Stimulated activated memory B cell treated with anti-CD40 and anti-IgM and Interleukin-4, amounts not matched to agents 10 μg/mL and 1 μg/mL and 100 μg/mL, for 72 hours (primary cell): ENCODE measurements around the gene SARNP.

Experiments
- ATAC-seq: fragments of 150-1000 bp; cut with Tn5 transposase; 2 replicates; pipeline ENCODE4 v1.10.0; 2021
- H3K27ac Mint-ChIP-seq: one replicate; pipeline ENCODE4 v1.8.0; 2022; ENCODE audit warnings: mild to moderate bottlenecking, mixed read lengths
- H3K27me3 Mint-ChIP-seq: one replicate; pipeline ENCODE4 v1.8.0; 2022; ENCODE audit warnings: mixed read lengths
- H3K36me3 Mint-ChIP-seq: one replicate; pipeline ENCODE4 v1.8.0; 2022; ENCODE audit warnings: mixed read lengths
- H3K4me1 Mint-ChIP-seq: one replicate; pipeline ENCODE4 v1.8.0; 2022; ENCODE audit warnings: mixed read lengths
- H3K4me3 Mint-ChIP-seq: one replicate; pipeline ENCODE4 v1.8.0; 2022; ENCODE audit warnings: mild to moderate bottlenecking, moderate library complexity, mixed read lengths
- H3K9me3 Mint-ChIP-seq: one replicate; pipeline ENCODE4 v1.8.0; 2022; ENCODE audit warnings: mixed read lengths

The SARNP gene

DNA sequence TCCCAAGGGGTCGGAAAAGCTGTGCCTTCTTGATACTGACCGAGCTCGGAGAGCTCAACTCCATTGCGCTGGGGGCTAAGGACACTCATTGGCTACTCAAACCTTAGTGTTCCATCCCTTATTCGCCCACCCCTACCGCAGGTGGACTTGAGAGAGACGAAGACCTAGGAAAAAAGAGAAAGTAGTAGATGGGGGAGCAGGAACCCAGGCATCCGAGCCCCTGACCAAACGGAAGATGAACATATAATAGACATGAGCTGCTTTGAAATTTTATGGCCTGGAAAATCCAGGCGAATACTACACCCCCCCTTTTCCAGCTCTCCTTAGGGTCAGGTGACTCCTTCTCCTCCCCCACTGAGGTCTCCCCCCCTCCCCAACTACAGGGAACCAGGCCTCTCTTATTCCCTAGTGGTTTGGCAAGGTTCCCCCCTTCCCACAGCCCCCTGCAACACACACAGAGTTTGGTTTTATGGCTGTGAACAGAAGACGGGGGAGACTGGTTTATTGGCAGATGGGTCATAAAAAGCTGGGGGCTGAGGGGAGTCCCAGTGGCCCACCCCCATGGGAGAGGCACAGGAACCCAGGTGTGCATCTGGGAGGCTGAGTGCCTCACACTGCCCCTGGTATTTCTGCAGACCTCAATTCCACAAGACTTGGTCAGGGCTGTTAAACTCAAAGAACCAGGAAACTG is 73.0 kb downstream of the SARNP start:
- H3K27ac Mint-ChIP-seq: peak overlapping the region; percentile 51
- H3K9me3 Mint-ChIP-seq: no peaks in the 10 kb centered on the region

DNA sequence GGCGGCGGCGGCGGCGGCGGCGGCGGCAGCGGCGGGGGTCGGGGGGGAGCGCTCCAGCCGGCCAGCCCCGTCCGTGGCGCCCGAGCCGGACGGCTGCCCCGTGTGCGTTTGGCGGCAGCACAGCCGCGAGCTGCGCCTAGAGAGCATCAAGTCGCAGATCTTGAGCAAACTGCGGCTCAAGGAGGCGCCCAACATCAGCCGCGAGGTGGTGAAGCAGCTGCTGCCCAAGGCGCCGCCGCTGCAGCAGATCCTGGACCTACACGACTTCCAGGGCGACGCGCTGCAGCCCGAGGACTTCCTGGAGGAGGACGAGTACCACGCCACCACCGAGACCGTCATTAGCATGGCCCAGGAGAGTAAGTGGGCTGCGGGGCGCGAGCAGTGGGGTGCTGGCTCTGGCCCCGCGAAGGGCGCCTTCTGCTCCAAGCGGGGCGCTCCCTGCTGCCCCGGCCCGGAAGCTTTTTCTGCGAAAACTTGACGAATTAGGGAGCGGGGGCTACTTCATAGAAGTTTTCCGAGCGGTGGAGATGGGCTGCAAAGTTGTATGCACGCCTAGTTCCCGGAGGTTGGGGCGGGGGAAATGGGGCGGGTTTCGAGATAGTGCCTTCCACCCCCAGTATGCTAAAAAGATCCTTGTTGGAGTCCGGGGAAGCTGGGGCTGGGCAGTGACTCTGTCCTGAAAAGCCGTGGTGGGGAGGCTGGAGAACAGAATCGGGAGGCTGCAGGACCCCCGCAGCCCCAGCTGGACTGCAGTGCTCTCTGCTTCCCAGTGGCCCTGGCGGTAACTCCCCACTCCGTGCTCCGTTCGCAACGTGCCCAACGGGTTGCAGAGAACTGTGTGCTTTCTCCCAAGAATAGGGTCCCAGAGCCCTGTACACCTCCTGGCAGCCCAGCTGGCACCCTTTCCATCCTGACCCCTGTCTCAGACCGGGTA is 73.9 kb downstream of the SARNP start:
- ATAC-seq: peak; percentile 61
- Mint-ChIP-seq H3K27me3 (no peaks in the 10 kb centered on the region), H3K9me3 (no peaks in the 10 kb centered on the region), H3K27ac (peak overlapping the region; percentile 51), H3K4me1 (peaks cover 57% of the 10 kb centered on the region), H3K4me3 (peak overlapping the region; percentile 84), H3K36me3 (peaks cover 5% of the 10 kb centered on the region)

More for the DNA sequence above, 73.0 kb downstream of the SARNP start:
- Mint-ChIP-seq H3K27me3 (no peaks in the 10 kb centered on the region), H3K4me3 (peak overlapping the region; percentile 84), H3K36me3 (peaks cover 10% of the 10 kb centered on the region), H3K4me1 (peaks cover 57% of the 10 kb centered on the region)
- no peak for ATAC-seq

DNA sequence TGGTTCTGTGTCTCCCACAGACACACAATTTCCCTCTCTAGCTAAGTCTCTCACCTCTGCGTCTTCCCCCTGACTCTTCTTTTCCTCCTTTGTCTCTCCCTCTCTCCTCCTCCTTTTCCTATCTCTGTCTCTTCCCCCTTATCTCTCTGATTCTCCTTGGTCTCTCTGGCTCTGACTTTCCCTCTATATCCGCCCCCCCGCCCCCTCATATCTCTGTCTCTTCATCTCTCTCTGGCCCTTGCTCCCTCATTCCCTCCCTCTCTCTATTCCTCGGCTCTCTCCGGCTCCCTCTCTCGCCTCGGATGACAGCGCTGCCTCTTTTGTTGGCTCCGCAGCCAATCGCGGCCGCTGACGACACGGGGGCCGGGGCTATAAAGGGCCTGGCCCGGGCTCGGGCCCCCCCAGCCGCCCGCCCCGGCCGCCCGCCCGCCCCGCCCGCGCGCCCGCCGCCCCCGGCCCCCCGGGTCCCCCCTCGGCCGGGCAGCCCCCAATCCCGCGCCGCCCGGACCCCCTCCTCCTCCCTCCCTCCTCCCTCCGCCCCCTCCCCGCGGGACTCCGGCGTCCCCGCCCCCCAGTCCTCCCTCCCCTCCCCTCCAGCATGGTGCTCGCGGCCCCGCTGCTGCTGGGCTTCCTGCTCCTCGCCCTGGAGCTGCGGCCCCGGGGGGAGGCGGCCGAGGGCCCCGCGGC is 74.7 kb downstream of the SARNP start, which contains the start of gene GDF11:
TSS of gene GDF11 (plus strand) at position 404 of the 687 bp plus-strand sequence. CDS start at position 599, 195 bp downstream.
- Mint-ChIP-seq H3K36me3 (peaks cover 1% of the 10 kb centered on the region), H3K4me3 (peak within 1 kb of the TSS; percentile 84), H3K27ac (peak within 1 kb of the TSS; percentile 78), H3K27me3 (no peaks in the 10 kb centered on the region), H3K4me1 (peaks cover 60% of the 10 kb centered on the region), H3K9me3 (no peaks in the 10 kb centered on the region)
- ATAC-seq: peak; percentile 69

DNA sequence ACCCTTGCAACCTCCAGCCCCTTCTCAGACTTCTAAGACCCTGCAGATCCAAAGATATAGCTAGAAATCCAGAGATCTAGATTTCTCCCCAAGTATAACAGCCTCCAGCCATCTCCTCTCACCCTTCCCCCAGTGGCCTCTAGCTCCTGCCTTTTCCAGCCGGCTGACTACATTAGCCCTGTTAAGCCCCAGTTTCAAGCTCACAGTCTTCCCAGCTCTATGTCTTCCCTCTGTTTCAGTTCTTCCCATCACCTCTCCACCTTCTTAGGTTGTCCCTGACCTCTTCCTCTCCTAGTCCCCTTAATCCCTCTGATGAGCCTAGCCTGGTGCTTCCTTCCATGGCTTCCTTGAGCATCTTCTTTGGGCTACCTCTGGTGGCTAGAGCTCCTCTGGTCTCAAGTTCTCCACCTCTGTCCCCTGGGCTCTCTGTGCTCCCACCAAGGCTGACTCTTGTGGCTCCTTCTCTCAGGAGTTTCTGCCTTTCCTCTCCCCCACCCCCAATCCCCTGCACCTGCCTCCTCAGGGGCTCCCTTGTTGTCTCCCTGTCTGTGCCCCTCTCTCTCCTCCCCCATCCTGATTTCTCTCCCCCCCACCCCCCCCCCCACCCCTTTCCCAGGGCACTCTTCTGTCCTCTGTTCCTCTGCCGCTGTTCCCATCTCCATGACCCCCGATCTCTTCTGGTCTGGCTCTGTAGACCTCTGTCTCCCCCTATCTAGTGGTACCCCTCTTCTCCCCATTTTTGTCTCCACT is 75.4 kb downstream of the SARNP start:
- H3K4me1 Mint-ChIP-seq: peaks cover 61% of the 10 kb centered on the region
- no peaks in the 10 kb centered on the region for H3K27me3 Mint-ChIP-seq
- H3K9me3 Mint-ChIP-seq: no peaks in the 10 kb centered on the region
- peak overlapping the region; percentile 78 for H3K27ac Mint-ChIP-seq
- no peaks in the 10 kb centered on the region for H3K36me3 Mint-ChIP-seq
- ATAC-seq: no peak
- peak overlapping the region; percentile 81 for H3K4me3 Mint-ChIP-seq

DNA sequence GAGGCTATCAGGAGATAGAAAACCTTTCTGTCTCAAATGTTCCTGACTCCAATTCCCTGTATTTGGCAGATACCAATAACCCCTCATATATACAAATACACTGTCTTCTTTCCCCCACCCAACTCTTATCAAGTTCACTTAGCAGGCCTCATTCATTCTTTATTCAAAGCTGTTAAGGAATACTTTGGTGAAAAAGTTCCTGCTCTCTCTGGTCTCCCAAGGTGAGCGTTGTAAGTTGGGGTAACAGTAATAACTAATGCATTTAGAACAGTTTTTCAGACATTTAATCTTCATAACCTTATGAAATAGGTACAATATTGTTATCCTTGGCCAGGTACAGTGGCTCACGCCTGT is 78.5 kb downstream of the SARNP start:
- Mint-ChIP-seq H3K4me3 (no peak overlapping the region), H3K36me3 (no peaks in the 10 kb centered on the region), H3K4me1 (peaks cover 38% of the 10 kb centered on the region), H3K27me3 (no peaks in the 10 kb centered on the region), H3K27ac (no peak overlapping the region), H3K9me3 (no peaks in the 10 kb centered on the region)
- ATAC-seq: no peak

DNA sequence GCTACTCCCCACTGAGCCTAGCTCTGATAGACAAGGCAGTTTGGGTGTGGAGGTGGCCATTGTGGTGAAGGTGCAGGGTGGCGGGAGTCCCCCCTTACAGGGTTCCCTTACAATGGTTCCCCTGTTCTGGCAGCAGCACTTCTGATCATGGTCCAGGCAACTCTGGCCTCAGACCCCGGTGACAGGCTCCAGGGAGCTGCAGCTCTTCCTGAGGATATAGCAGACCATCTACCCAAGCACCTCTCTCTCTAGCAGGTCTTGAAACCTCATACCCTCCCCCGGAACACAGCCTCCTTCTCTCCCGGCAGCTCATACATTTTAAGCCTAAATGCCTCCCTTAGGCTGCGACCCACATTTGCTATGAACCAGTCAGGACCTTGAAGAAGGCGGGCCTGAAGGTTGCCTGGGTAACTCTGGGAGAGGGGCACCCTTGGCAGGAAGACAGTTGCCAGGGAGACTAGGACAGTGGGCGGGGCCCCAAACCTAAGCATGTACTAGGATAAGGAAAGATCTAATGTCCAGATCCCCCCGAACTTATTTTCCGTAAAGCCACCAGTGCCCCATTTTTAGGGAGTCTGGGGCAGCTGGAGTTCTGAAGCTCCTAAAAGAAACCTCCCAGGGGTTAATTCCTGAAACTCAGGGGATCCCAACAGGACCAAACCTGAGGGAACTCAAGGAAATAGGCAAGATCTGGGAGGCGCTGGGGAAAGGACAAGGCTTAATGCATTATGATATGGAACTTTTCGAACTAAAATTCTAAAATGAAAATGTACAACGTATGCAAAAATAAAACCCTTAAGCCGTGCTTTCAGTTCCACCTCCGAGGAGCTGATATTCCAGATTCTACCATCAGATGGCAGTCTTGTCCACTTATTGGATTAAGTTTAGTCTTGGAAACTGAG is 79.2 kb downstream of the SARNP start:
- Mint-ChIP-seq H3K36me3 (no peaks in the 10 kb centered on the region), H3K9me3 (no peaks in the 10 kb centered on the region), H3K4me1 (peaks cover 32% of the 10 kb centered on the region), H3K27me3 (no peaks in the 10 kb centered on the region), H3K27ac (peak overlapping the region; percentile 90), H3K4me3 (peak overlapping the region; percentile 85)
- peak; percentile 92 for ATAC-seq

DNA sequence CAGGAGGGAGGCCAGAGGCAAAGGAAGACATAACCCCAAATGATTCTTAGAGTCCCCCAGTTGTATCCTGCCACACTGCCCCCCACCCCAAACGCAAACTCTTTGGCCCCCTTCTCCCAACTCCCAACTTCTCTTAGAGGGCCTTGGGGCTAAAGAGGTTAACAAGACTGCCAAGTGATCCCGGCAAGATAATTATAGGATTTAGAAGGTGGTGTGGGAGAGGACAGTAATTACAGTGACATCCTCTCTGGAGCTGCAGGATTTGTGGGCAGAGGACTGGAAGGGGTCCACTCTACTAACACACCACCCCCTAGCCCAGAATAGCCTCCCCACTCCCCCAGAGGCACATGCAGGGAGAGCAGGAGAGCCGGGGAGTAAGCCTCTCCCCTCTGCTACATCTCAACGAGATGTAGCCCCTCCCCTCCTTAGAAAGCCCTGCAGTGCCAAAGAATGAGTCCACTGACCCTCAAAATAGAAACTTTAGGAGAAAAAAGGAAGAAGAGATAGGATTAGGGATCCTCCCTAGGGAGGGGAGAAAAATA is 79.9 kb downstream of the SARNP start:
- Mint-ChIP-seq H3K4me1 (peaks cover 31% of the 10 kb centered on the region), H3K36me3 (no peaks in the 10 kb centered on the region), H3K27me3 (no peaks in the 10 kb centered on the region), H3K4me3 (peak overlapping the region; percentile 85), H3K27ac (peak overlapping the region; percentile 90), H3K9me3 (no peaks in the 10 kb centered on the region)
- peak; percentile 4 for ATAC-seq

DNA sequence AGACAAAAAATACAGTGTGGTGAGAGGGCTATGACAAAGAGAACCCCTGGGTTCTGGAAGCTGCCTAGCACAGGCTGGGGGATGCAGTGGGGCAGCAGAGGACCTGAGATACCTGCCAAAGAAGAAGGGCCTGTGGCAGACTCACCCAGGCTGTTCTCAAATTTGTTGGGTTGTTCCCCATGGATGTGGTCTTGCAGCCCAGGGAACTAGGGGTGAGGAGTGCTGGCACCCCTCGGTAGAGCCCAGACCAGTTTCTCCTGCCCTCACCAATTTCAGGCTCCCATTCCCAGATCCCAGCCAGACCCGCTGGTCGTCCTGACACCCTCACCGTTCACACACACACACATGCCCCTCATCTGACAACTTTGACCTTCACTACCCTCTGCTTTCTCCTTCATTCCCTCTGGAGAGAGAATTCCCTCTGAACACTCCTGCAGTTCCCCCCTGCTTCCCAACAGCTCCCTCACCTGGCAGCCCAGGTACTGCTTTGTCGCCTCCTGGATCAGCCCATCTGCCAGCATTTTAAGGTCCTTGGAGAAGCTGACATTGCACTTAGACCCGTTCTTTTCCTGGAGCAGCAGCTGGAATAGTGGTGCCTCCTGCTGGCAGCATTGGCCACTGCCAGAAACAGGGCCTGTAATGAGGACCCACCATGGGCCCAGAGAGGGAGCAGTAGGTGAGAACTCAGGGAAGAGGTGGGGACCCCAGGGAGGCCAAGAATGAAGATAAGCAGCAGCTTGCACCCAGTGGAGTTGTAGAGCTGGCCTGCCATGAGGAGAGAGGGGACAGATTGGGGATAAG is 80.5 kb downstream of the SARNP start:
- Mint-ChIP-seq H3K4me1 (peaks cover 29% of the 10 kb centered on the region), H3K27me3 (no peaks in the 10 kb centered on the region), H3K4me3 (peak overlapping the region; percentile 50), H3K27ac (peak overlapping the region; percentile 90), H3K9me3 (no peaks in the 10 kb centered on the region), H3K36me3 (no peaks in the 10 kb centered on the region)
- ATAC-seq: peak; percentile 49

DNA sequence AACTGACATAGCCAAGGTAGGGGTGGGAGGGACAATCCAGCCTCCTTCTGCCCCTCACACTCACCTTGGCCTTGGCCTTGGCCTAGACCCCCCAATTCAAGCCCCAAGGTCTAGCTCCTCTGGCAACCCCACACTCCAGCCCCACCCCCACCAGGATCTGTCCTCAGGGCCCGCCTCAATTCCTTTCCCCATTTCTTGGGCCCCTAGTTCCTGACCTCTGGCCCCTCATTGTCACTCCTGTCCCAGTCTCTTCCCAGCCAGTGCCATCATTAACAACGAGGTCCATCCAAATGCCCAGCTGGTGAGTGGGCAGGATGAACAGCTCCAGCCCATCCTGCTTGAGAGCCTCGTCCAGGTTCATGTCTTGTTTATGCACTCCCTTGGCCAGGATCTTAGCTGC is 81.4 kb downstream of the SARNP start:
- Mint-ChIP-seq H3K27me3 (no peaks in the 10 kb centered on the region), H3K27ac (no peak overlapping the region), H3K9me3 (no peaks in the 10 kb centered on the region), H3K36me3 (no peaks in the 10 kb centered on the region), H3K4me1 (peaks cover 27% of the 10 kb centered on the region), H3K4me3 (no peak overlapping the region)
- no peak for ATAC-seq

DNA sequence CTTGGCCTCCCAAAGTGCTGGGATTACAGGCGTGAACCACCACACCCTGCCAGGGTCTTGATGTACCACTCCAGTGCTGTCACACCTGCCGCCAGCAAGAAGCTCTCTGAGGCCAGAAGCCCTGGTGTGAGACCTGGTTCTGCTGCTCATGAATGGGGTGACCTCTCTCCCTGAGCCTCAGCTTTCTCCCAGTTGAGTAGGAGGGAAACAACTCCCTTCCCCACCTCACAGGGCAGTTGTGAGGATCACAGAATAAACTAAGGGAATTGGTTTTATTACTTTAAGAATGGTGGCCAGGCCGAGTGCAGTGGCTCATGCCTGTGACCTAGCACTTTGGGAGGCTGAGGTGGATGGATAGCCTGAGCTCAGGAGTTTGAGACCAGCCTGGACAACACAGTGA is 82.9 kb downstream of the SARNP start:
- H3K27ac Mint-ChIP-seq: no peak overlapping the region
- no peak for ATAC-seq
- no peak overlapping the region for H3K4me3 Mint-ChIP-seq
- peaks cover 39% of the 10 kb centered on the region for H3K4me1 Mint-ChIP-seq
- no peaks in the 10 kb centered on the region for H3K27me3 Mint-ChIP-seq
- no peaks in the 10 kb centered on the region for H3K36me3 Mint-ChIP-seq
- H3K9me3 Mint-ChIP-seq: no peaks in the 10 kb centered on the region

DNA sequence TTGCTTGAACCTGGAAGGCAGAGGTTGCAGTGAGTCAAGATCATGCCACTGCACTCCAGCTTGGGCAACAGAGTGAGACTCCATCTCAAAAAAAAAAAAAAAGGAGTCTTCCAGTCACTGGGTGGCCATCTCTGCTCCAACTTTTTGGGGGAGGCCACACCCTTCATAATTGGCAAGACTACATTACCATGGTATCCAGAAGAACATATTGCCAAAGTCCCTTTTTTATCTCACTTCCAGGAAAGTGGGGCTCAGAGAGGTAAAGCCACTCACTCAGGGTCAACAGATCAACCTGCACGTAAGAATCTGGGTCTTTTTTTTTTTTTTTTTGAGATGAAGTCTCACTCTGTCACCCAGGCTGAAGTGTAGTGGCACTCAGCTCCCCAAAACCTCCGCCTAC is 83.7 kb downstream of the SARNP start:
- Mint-ChIP-seq H3K27me3 (no peaks in the 10 kb centered on the region), H3K27ac (no peak overlapping the region), H3K4me1 (peaks cover 41% of the 10 kb centered on the region), H3K36me3 (no peaks in the 10 kb centered on the region), H3K4me3 (no peak overlapping the region), H3K9me3 (no peaks in the 10 kb centered on the region)
- no peak for ATAC-seq

DNA sequence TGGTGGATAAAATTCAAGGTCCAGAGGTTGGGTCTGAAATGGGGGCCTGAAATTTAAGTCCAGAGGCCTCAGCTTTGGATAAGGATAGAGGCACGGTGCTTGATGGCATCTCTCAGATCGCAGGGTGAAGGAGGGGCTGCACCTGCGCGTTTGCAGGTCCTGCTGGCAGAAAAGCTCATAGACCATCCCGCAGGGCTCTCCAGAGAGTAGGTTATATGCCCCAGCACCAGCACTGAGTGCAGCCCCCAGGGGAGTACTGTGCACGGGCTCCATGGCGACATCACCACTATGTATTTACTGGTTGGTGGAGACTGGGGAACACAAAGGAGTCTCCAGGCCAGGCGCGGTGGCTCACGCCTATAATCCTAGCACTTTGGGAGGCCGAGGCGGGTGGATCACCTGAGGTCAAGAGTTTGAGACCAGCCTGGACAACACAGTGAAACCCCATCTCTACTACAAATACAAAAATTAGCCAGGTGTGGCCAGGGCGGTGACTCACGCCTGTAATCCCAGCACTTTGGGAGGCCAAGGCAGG is 84.4 kb downstream of the SARNP start:
- no peak overlapping the region for H3K27ac Mint-ChIP-seq

DNA sequence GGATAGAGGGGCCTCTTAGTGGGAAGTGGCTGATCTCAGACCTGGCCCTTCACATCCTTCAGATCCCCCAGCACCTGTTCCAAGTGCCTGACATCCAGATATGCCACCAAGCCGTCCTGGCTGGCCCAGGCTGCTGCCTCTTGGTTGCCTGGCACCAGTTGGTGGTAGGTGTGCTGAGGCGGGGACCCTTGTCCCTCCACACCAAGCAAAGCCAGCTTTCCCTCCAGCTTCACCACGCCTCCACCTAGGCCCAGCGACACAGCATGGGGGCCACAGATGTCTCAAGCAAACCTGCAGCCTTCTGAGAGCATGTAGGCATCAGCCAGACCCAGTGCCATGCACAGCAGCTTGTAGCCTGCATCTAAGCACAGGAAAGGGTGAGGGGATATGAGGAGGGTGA is 85.2 kb downstream of the SARNP start:
- no peak for ATAC-seq
- Mint-ChIP-seq H3K27me3 (no peaks in the 10 kb centered on the region), H3K36me3 (no peaks in the 10 kb centered on the region)

More for the DNA sequence above, 84.4 kb downstream of the SARNP start:
- no peak for ATAC-seq
- H3K36me3 Mint-ChIP-seq: no peaks in the 10 kb centered on the region
- H3K4me1 Mint-ChIP-seq: peaks cover 37% of the 10 kb centered on the region
- H3K27me3 Mint-ChIP-seq: no peaks in the 10 kb centered on the region
- H3K4me3 Mint-ChIP-seq: no peak overlapping the region
- no peaks in the 10 kb centered on the region for H3K9me3 Mint-ChIP-seq

More for the DNA sequence above, 85.2 kb downstream of the SARNP start:
- no peaks in the 10 kb centered on the region for H3K9me3 Mint-ChIP-seq
- no peak overlapping the region for H3K4me3 Mint-ChIP-seq
- no peak overlapping the region for H3K27ac Mint-ChIP-seq
- peaks cover 37% of the 10 kb centered on the region for H3K4me1 Mint-ChIP-seq
